Measurements from ENCODE around the gene MFAP3. TPM values are rescaled to one million over a fixed set of nuclear protein-coding genes. Genes with fewer than 3 reads are reported as not detected.

MFAP3 gene
- total and polyA plus RNA-seq, 2 of the 13 experiments (the other 11 are each of a cell fraction or from before 2014, with no cell fraction given) = 12.1 to 28.3 TPM

GRCh38 chr5:154044581-154044980 lies 5.8 kb downstream of the MFAP3 start (continued):
- TF ChIP-seq KLF12 (CRISPR knock-in tag; IDR thresholded peaks at IDR 0.05; ENCODE audit: borderline replicate concordance) (no peak), DMAP1 (CRISPR knock-in tag; IDR thresholded peaks at IDR 0.05) (no peak)

GRCh38 chr5:154046486-154046885 lies 7.7 kb downstream of the MFAP3 start:
- Histone ChIP-seq H4K20me1 (ENCODE audit: insufficient read depth, low read length) (no peaks in the 10 kb centered on the region), H3K79me2 (ENCODE audit: insufficient read depth, low read length) (no peaks in the 10 kb centered on the region), H3K9me3 (ENCODE audit: low read length) (no peaks in the 10 kb centered on the region), H3K4me1 (ENCODE audit: insufficient read depth, low read length) (peaks cover 2% of the 10 kb centered on the region; the same call in 1 of the 2 replicates), H3K27me3 (ENCODE audit: control insufficient read depth in 1 of 2, insufficient read depth in 2 of 2, low read length in 2 of 2) (no peaks in the 10 kb centered on the region), H3K4me3 (replicated peaks in 1 of 3; ENCODE audit: insufficient read depth in 1 of 3, low read depth in 2 of 3, low read length in 3 of 3) (no peak overlapping the region), H3K4me2 (ENCODE audit: low read depth, low read length) (no peak overlapping the region), H3K9ac (ENCODE audit: insufficient read depth, low read depth, low read length) (no peak overlapping the region), H3K36me3 (replicated peaks in 1 of 2; ENCODE audit: control insufficient read depth in 1 of 2, insufficient read depth in 2 of 2, low read length in 2 of 2) (peaks cover 0 to 1% of the 10 kb centered on the region in 2 experiments; a peak in 2 of 5 replicates), H3K27ac (ENCODE audit: extremely low read length, insufficient read depth, low read length) (no peak overlapping the region), H2AFZ (ENCODE audit: low read length) (no peak overlapping the region)
- no TSS peak for BruUV-seq (replicated peaks)
- CTCF ChIA-PET (ENCODE audit: low intra/inter-chr PET ratio, low total read pairs) = no interaction called here
- TF ChIP-seq GABPA (IDR thresholded peaks at IDR 0.05; ENCODE audit: low read depth, low read length) (no peak), GABPA (CRISPR knock-in tag; IDR thresholded peaks at IDR 0.05; ENCODE audit: low read depth) (no peak), GATAD1 (CRISPR knock-in tag; IDR thresholded peaks at IDR 0.05) (no peak), MAFG (CRISPR knock-in tag; IDR thresholded peaks at IDR 0.05) (no peak), SYNCRIP (IDR thresholded peaks at IDR 0.05; ENCODE audit: insufficient read depth, low read depth, low read length) (no peak), ZFP62 (CRISPR knock-in tag; IDR thresholded peaks at IDR 0.05) (no peak), SNAPC2 (CRISPR knock-in tag; IDR thresholded peaks at IDR 0.05) (no peak), ELF4 (CRISPR knock-in tag; IDR thresholded peaks at IDR 0.05; ENCODE audit: borderline replicate concordance) (no peak), ZNF510 (CRISPR knock-in tag; IDR thresholded peaks at IDR 0.05; ENCODE audit: low read depth) (no peak), HINFP (CRISPR knock-in tag; IDR thresholded peaks at IDR 0.05; ENCODE audit: low read depth) (no peak), RBM22 (optimal IDR thresholded peaks at IDR 0.05; ENCODE audit: low read length) (no peak), DPF2 (CRISPR knock-in tag; IDR thresholded peaks at IDR 0.05; ENCODE audit: borderline replicate concordance, low read depth) (no peak), RNF2 (conservative IDR thresholded peaks at IDR 0.05; ENCODE audit: low read depth) (no peak), ZSCAN20 (CRISPR knock-in tag; IDR thresholded peaks at IDR 0.05; ENCODE audit: borderline replicate concordance) (no peak), NFRKB (IDR thresholded peaks at IDR 0.05) (no peak), ZNF879 (CRISPR knock-in tag; IDR thresholded peaks at IDR 0.05) (no peak), KAT8 (CRISPR knock-in tag; IDR thresholded peaks at IDR 0.05) (no peak), THAP7 (CRISPR knock-in tag; IDR thresholded peaks at IDR 0.05) (no peak), ARNT2 (CRISPR knock-in tag; IDR thresholded peaks at IDR 0.05; ENCODE audit: low read depth) (no peak)
- ATAC-seq (no peak), DNase-seq (ENCODE audit: low spot score) (no peak), FAIRE-seq (no peak)
- in situ Hi-C loops (cut with HindIII; ENCODE audit: extremely low pct_ligation_motif_present, low pct_unique_long_range_greater_than_20kb) = no loop called here
- WGBS (ENCODE audit: low lambda C conversion rate) = 96% methylated on average over 7 of the region's 7 CpGs
- POLR2A ChIA-PET = no interaction called here
- intact Hi-C loops (cut with micrococcal nuclease; ENCODE audit: unreplicated experiment) = no loop called here
